Thymus (tissue), 14 donors: ENCODE results near the gene TMEM59L. TPM values are rescaled to one million over a fixed set of nuclear protein-coding genes. Genes with fewer than 3 reads are reported as not detected.
A peak's percentile ranks its signal among the peaks of the same experiment; 100 is the strongest.

Experiments used
- DNase-seq, 9 donors: peaks; one replicate each; pipeline ENCODE4 v3.0.0-alpha.2; 2013; ENCODE audit warnings: low spot score in 9 of 9, low read depth in 6 of 9, missing footprints in 1 of 9
- H3K27ac ChIP-seq, 2 donors: one replicate each; pipeline ENCODE4 v1.5.1; 2013; ENCODE audit warnings: control low read depth in 1 of 2, low read depth in 1 of 2, low read length in 1 of 2, mild to moderate bottlenecking in 1 of 2, moderate library complexity in 1 of 2
- H3K27me3 ChIP-seq, 2 donors: one replicate each; pipeline ENCODE4 v1.5.1; 2013; ENCODE audit warnings: low read length in 1 of 2; ENCODE audit not compliant: control insufficient read depth in 2 of 2, insufficient read depth in 1 of 2
- H3K36me3 ChIP-seq, 2 donors: one replicate each; pipeline ENCODE4 v1.5.1; 2013; ENCODE audit warnings: low read length in 1 of 2, mild to moderate bottlenecking in 1 of 2, moderate library complexity in 1 of 2; ENCODE audit not compliant: control insufficient read depth in 2 of 2, insufficient read depth in 2 of 2
- H3K4me1 ChIP-seq, 2 donors: one replicate each; pipeline ENCODE4 v1.5.1; 2013; ENCODE audit warnings: low read length in 2 of 2; ENCODE audit not compliant: control insufficient read depth in 2 of 2, insufficient read depth in 2 of 2
- H3K4me3 ChIP-seq, 2 donors: one replicate each; pipeline ENCODE4 v1.5.1; 2013; ENCODE audit warnings: low read length in 2 of 2, control low read depth in 1 of 2, mild to moderate bottlenecking in 1 of 2
- H3K9me3 ChIP-seq, 2 donors: one replicate each; pipeline ENCODE4 v1.5.1; 2013; ENCODE audit warnings: low read length in 1 of 2, mild to moderate bottlenecking in 1 of 2; ENCODE audit not compliant: control insufficient read depth in 2 of 2, insufficient read depth in 1 of 2
- WGBS: extraction: QIAGEN DNeasy Blood & Tissue Kit; methylation state at CpG from one replicate; pipeline ENCODE4 v1.1.7; 2013; 5-methylcytosine and 5-hydroxymethylcytosine counted together
- long read RNA-seq, 10 donors: transcript quantifications; one replicate each; lab custom pipeline, GENCODE V29; 2026
- polyA plus RNA-seq: library from polyadenylated mRNA; stranded (reverse); fragments of 200-250 nt; gene quantifications from one replicate; pipeline ENCODE4 v1.2.3, GENCODE V29; 2013
- total RNA-seq: library from RNA; stranded (reverse); fragments of 120-200 nt; gene quantifications from one replicate; pipeline ENCODE4 v1.2.4, GENCODE V29; 2013
- donor health status: healthy.

TMEM59L gene
- not detected for total RNA-seq
- polyA plus RNA-seq, result 0.96 TPM
- long read RNA-seq, donor 1, result 0 reads
- long read RNA-seq, donor 2, partial matches to known transcripts, result 8 of 8 reads
- long read RNA-seq, donor 2, other reads (novel, unspliced or antisense), result 0 of 8 reads
- long read RNA-seq, donor 3, result 0 reads
- long read RNA-seq, donor 4, result 0 reads
- long read RNA-seq, donor 5, result 0 reads
- long read RNA-seq, donor 6, partial matches to known transcripts, result 0 of 1 reads
- long read RNA-seq, donor 6, other reads (novel, unspliced or antisense), result 0 of 1 reads
- long read RNA-seq, donor 7, result 0 reads
- long read RNA-seq, donor 8, partial matches to known transcripts, result 0 of 1 reads
- long read RNA-seq, donor 8, other reads (novel, unspliced or antisense), result 0 of 1 reads
- long read RNA-seq, donor 9, result 0 reads
- long read RNA-seq, donor 10, result 0 reads

DNA sequence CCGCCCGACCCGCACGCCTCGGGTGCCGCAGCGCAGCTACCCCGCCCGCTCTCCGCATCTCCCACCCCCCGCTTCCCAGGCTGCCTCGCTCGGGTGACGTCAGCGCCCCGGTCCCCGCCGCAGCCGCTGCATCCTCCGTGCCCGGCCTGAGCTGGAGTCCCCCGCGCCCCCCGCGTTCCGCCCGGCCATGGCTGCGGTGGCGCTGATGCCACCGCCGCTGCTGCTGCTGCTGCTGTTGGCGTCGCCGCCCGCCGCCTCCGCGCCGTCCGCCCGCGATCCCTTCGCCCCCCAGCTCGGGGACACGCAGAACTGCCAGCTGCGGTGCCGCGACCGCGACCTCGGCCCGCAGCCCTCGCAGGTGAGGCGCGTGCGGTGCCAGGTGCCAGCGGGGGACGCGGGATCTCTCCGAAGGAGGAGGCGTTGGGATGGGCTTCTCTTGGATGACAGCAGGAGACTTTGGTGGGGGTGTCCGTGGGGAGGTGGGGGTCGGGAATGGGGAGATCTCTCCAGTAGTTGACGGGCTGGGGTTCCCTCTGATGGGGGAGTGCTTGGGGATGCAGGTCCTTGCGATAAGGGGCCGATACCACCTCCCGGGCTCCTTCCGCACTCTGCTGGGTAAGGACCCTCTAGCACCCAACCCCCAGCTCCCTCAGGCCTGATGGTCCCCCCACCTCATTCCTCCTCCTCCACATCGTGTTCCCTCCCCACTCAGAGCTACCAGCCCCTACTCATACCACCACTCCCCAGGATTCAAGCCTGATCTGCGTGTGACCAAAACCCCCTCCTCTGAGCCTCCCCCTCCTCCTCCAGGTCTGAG is at the start of gene TMEM59L:
Gene TMEM59L (plus strand): TSS at position 99 of the 817 bp plus-strand sequence. CDS start 89 bp downstream, at position 188.
- H3K9me3 ChIP-seq, result peaks cover 0 to 12% of the 10 kb centered on the region in 2 donors
- 4% methylated on average over 70 of the region's 70 CpGs for WGBS
- H3K27me3 ChIP-seq, result peaks cover 71 to 99% of the 10 kb centered on the region in 2 donors
- H3K4me3 ChIP-seq, result peak within 1 kb of the TSS in 1 of 2 donors; percentile 48
- no peak for DNase-seq
- peaks cover 2 to 18% of the 10 kb centered on the region in 2 donors for H3K4me1 ChIP-seq
- no peak within 1 kb of the TSS for H3K27ac ChIP-seq
- no peaks in the 10 kb centered on the region for H3K36me3 ChIP-seq

DNA sequence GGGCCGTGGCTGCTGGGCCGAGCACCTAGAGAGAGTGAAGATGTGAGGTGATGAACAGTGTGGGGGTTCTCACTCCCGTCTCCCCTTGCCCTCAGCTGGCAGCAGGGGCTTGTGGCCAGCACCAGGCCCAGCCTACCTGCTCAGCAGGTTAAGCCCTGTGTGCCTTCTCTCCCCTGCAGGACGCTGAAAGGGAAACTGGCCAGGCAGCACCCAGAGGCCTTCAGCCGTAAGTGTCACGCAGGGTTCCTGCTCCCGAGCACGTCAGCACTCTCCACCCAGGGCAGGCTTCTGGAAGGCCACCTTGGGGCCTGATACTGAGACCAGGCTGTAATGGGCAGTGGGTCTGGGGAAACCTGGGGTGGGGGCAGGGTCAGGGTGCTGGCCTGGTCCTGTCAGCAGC is 45.7 kb upstream of the TMEM59L start:
- 98% methylated on average over 8 of the region's 8 CpGs for WGBS
- no peak for DNase-seq

DNA sequence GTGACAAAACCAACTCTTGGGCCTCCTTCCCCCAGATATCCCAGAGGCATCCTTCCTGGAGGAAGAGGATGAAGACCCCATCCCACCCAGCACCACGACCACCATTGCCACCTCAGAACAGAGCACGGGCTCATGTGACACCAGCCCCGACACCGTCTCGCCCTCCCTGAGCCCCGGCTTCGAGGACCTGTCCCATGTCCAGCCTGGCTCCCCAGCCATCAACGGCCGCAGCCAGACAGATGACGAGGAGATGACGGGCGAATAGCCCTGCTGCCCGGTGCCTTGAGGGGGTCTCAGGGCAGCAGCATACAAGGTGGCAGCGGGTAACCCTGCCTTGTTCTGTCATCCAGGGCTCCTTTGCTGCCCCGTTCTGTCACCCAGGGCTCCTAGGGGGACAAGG is 44.3 kb upstream of the TMEM59L start:
- Histone ChIP-seq H3K36me3 (peaks cover 52 to 62% of the 10 kb centered on the region in 2 donors), H3K9me3 (no peaks in the 10 kb centered on the region), H3K4me3 (no peak overlapping the region), H3K27me3 (no peaks in the 10 kb centered on the region), H3K27ac (no peak overlapping the region), H3K4me1 (peaks cover 12 to 15% of the 10 kb centered on the region in 2 donors)
- DNase-seq, result no peak
- WGBS, result 98% methylated on average over 15 of the region's 15 CpGs

More for the DNA sequence above, 45.7 kb upstream of the TMEM59L start:
- Histone ChIP-seq H3K36me3 (peaks cover 60 to 66% of the 10 kb centered on the region in 2 donors), H3K27ac (no peak overlapping the region), H3K4me1 (peaks cover 0 to 4% of the 10 kb centered on the region in 2 donors), H3K4me3 (no peak overlapping the region), H3K9me3 (no peaks in the 10 kb centered on the region), H3K27me3 (no peaks in the 10 kb centered on the region)

DNA sequence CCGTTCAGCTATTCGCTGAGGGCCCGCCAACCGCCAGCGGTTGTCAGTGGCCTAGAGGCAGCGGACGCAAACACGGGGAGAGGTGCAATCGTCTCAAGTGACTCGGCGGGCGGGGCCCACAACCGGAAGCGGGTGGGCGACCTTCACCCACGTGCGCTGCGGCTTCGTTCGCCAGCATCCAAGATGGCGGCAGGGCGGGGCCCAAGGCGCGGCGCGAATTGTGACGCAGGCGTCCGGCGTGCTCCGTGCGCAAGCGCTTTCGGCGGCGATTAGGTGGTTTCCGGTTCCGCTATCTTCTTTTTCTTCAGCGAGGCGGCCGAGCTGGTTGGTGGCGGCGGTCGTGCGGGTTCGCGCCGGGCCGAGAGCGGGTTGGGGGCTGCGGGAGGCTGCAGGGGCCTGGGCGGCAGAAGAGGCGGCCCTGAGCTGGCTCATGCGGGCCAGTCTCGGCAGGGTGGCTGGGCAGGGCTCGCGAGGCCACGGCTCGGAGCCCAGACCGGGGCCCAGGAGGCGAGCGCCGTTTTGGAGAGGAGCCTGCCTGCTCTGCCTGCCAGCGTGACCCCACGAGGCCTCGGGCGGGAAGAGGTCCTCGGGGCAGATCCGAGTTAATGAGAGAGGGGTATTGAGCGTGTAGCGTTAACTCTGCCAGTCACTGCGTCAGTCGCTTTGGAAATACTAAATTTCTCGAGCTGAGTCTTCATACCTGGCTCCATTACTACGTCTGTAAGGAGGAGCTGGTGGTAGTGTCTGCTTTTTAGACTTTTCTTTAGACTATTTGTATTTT is 40.9 kb upstream of the TMEM59L start, which contains the start of gene UBA52:
Gene UBA52 (plus strand): TSS at position 294 of the 781 bp plus-strand sequence. CDS start 1,444 bp downstream, outside the sequence.
- H3K9me3 ChIP-seq, result no peaks in the 10 kb centered on the region
- peak within 1 kb of the TSS; percentile 76 to 94 for H3K4me3 ChIP-seq
- H3K36me3 ChIP-seq, result peaks cover 57 to 61% of the 10 kb centered on the region in 2 donors
- DNase-seq, result peak; percentile 84 to 98 (median 97)
- under 1% methylated on average over 75 of the region's 75 CpGs for WGBS
- H3K4me1 ChIP-seq, result peaks cover 13 to 17% of the 10 kb centered on the region in 2 donors
- no peaks in the 10 kb centered on the region for H3K27me3 ChIP-seq
- H3K27ac ChIP-seq, result peak within 1 kb of the TSS; percentile 85 to 90

DNA sequence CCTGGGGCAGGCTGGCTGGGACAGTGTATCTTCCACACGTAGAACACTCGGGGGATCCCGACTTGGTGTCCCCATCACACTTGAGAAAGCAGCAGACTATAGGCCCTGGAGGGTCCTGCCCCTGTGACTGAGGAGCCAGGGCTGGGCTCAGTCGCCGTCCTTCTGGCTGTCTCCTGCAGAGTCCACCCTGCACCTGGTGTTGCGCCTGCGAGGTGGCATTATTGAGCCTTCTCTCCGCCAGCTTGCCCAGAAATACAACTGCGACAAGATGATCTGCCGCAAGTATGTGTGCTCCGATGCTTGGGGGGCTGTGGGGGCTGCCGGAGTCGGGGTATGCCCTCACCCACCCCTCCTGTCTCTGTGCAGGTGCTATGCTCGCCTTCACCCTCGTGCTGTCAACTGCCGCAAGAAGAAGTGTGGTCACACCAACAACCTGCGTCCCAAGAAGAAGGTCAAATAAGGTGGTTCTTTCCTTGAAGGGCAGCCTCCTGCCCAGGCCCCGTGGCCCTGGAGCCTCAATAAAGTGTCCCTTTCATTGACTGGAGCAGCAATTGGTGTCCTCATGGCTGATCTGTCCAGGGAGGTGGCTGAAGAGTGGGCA is 37.9 kb upstream of the TMEM59L start:
- peaks cover 13 to 17% of the 10 kb centered on the region in 2 donors for H3K4me1 ChIP-seq
- H3K27me3 ChIP-seq, result no peaks in the 10 kb centered on the region
- H3K4me3 ChIP-seq, result no peak overlapping the region
- no peaks in the 10 kb centered on the region for H3K9me3 ChIP-seq
- peaks cover 31 to 52% of the 10 kb centered on the region in 2 donors for H3K36me3 ChIP-seq
- no peak for DNase-seq
- 98% methylated on average over 18 of the region's 18 CpGs for WGBS
- H3K27ac ChIP-seq, result no peak overlapping the region

DNA sequence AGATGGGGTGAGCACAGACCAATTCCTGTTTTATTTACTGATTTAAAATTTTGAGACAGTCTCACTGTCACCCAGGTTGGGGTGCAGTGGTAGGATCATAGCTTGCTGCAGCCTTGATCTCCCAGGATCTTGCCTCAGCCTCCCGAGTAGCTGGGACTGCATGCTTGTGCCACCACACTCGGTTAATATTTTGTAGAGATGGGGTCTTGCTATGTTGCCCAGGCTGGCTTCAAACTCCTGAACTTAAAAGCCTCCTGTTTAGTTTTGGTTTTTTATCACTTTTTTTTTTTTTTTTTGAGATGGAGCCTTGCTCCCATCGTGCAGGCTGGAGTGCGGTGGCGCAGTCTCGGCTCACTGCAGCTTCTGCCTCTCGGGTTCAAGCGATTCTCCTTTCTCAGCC is 36.3 kb upstream of the TMEM59L start:
- H3K36me3 ChIP-seq, result peaks cover 31 to 52% of the 10 kb centered on the region in 2 donors
- H3K27ac ChIP-seq, result no peak overlapping the region
- WGBS, result 89% methylated on average over 8 of the region's 8 CpGs
- no peaks in the 10 kb centered on the region for H3K27me3 ChIP-seq
- no peak for DNase-seq
- no peaks in the 10 kb centered on the region for H3K9me3 ChIP-seq
- H3K4me1 ChIP-seq, result peaks cover 13 to 14% of the 10 kb centered on the region in 2 donors
- no peak overlapping the region for H3K4me3 ChIP-seq

DNA sequence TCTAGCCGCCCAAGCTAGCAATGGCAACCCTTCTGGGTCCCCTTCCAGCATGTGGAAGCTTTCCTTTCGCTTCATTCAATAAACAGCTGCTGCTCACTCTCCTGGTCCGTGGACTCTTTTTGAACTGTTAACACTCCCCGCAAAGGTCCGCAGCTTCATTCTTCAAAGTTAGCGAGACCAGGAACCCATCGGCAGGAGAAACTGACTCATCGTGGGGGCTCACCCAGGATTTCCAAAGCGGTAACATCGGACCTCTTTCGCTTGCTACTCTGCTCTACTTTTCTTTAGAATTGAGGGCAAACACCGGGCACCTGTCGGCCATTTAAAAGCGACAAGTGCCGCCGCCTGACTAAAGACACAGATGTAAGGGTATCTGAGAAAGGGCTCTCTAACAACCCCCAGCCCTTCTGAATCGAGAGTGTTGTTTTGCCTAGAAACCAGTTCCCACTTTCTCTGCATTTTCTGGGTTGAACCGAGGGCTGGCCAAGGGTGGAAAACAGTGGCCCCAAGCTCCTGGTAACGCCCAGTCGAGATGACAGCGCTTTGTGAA is 35.2 kb upstream of the TMEM59L start:
- Histone ChIP-seq H3K27me3 (no peaks in the 10 kb centered on the region), H3K4me1 (peaks cover 10 to 11% of the 10 kb centered on the region in 2 donors), H3K27ac (no peak overlapping the region), H3K36me3 (peaks cover 31 to 52% of the 10 kb centered on the region in 2 donors), H3K4me3 (no peak overlapping the region), H3K9me3 (no peaks in the 10 kb centered on the region)
- 97% methylated on average over 21 of the region's 21 CpGs for WGBS
- no peak for DNase-seq

DNA sequence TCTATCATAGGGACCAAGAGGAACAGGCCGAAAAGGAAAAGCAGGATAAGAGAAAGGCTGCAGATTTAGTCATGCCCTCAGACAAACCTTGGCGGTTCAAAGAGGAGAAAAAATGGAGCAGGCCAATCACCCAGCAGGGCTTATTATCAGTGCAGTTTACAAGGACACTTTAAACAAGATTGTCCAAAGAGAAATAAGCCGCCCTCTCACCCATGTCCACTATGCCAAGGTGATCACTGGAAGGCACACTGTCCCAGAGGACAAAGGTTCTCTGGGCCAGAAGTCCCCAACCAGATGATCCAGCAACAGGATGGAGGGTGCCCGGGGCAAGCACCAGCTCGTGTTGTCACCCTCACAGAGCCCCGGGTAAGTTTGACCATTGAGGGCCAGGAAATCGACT is 32.4 kb upstream of the TMEM59L start:
- Histone ChIP-seq H3K4me3 (no peak overlapping the region), H3K9me3 (no peaks in the 10 kb centered on the region), H3K27me3 (no peaks in the 10 kb centered on the region), H3K36me3 (peaks cover 9 to 28% of the 10 kb centered on the region in 2 donors), H3K4me1 (peaks cover 0 to 1% of the 10 kb centered on the region in 2 donors), H3K27ac (no peak overlapping the region)
- WGBS, result 79% methylated on average over 7 of the region's 7 CpGs
- no peak for DNase-seq
